A549 (cell line): ENCODE data around the gene STAT2.

Experiments used
- EHMT2 ChIP-seq: fragments of 200-600 bp; sonication (generic); IDR thresholded peaks from 2 replicates; pipeline ENCODE4 v1.6.1; 2016; ENCODE audit warnings: antibody characterized with exemption, low read depth, mild to moderate bottlenecking, moderate library complexity
- HOXB13 ChIP-seq: fragments of 250-450 bp; sonication (Bioruptor Pico); IDR thresholded peaks from 2 replicates; pipeline ENCODE4 v1.5.0; 2020; ENCODE audit warnings: low read depth, mild to moderate bottlenecking, moderate library complexity
- JUN ChIP-seq, 2 experiments: fragments of >200 bp; sonication (Bioruptor Twin); formaldehyde crosslinking; IDR thresholded peaks; 2 replicates in 1 of 2; 3 replicates in 1 of 2; pipeline ENCODE4 v1.6.1; 2016 to 2017
- JUNB ChIP-seq: fragments of >200 bp; sonication (Bioruptor Twin); formaldehyde crosslinking; IDR thresholded peaks from 2 replicates; pipeline ENCODE4 v1.6.1; 2016
- KDM5A ChIP-seq: fragments of 200-600 bp; sonication (generic); IDR thresholded peaks from 2 replicates; pipeline ENCODE4 v1.6.1; 2016; ENCODE audit warnings: antibody characterized with exemption, mild to moderate bottlenecking
- MAFK ChIP-seq: fragments of 450-650 bp; IDR thresholded peaks from 2 replicates; pipeline ENCODE4 v1.6.1; 2014; ENCODE audit not compliant: partially characterized antibody
- NR3C1 ChIP-seq: fragments of >200 bp; sonication (Bioruptor Twin); formaldehyde crosslinking; IDR thresholded peaks from 3 replicates; pipeline ENCODE4 v1.6.1; 2017
- POLR2A ChIP-seq: IDR thresholded peaks from 2 replicates; pipeline ENCODE4 v1.6.1; 2012; ENCODE audit warnings: mild to moderate bottlenecking, low read length
- RAD21 ChIP-seq, 2 experiments: fragments of >200 bp in 1 of 2; sonication (Bioruptor Twin) in 1 of 2; formaldehyde crosslinking in 1 of 2; IDR thresholded peaks in 1 of 2; conservative IDR thresholded peaks in 1 of 2; 2 replicates in 1 of 2; 3 replicates in 1 of 2; pipeline ENCODE4 v1.6.1; 2012 to 2018; ENCODE audit warnings: inconsistent platforms in 1 of 2
- TF ChIP-seq, protein P1 (sequence below): fragments of >200 bp; sonication (Bioruptor Twin); formaldehyde crosslinking; IDR thresholded peaks from 3 replicates; pipeline ENCODE4 v1.5.1; 2016

DNA sequence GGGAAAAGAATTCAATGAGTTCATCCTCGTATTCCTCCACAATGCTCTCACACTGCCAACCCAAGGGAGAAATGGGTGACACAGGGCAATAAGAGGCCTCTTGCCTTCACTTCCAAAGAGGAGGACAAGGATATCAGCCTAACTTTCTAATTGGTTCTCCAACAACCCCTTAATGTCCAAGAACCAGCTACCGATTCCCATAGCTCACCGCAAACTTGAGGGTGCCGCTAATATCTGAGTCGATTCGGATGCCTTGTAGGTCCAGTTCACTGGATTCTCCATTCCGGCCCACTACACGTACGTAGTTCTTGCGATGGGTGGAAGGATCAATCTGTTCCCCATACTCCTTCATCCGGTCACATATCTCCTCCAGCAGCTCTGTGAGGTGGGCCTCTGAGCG is 48.9 kb downstream of the STAT2 start:
- TF ChIP-seq JUNB = no peak
- TF ChIP-seq POLR2A = no peak
- TF ChIP-seq, protein P1, sequence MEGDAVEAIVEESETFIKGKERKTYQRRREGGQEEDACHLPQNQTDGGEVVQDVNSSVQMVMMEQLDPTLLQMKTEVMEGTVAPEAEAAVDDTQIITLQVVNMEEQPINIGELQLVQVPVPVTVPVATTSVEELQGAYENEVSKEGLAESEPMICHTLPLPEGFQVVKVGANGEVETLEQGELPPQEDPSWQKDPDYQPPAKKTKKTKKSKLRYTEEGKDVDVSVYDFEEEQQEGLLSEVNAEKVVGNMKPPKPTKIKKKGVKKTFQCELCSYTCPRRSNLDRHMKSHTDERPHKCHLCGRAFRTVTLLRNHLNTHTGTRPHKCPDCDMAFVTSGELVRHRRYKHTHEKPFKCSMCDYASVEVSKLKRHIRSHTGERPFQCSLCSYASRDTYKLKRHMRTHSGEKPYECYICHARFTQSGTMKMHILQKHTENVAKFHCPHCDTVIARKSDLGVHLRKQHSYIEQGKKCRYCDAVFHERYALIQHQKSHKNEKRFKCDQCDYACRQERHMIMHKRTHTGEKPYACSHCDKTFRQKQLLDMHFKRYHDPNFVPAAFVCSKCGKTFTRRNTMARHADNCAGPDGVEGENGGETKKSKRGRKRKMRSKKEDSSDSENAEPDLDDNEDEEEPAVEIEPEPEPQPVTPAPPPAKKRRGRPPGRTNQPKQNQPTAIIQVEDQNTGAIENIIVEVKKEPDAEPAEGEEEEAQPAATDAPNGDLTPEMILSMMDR = no peak
- no peak for TF ChIP-seq RAD21 (conservative IDR thresholded peaks at IDR 0.05 in 1 of 2, IDR thresholded peaks at IDR 0.05 in 1 of 2)
- TF ChIP-seq HOXB13 (CRISPR knock-in tag) = no peak
- TF ChIP-seq NR3C1 = no peak
- no peak for TF ChIP-seq MAFK
- no peak for TF ChIP-seq EHMT2
- TF ChIP-seq JUN (IDR thresholded peaks at IDR 0.05) = no peak
- TF ChIP-seq KDM5A = no peak
